Stimulated activated CD8-positive, alpha-beta memory T cell treated with anti-CD3 and anti-CD28 coated beads, Interleukin-15, amount 100 ng/mL, for 1 hour (primary cell): ENCODE results near the gene PXMP2.

Experiments used
- DNase-seq: peaks from one replicate; pipeline ENCODE4 v3.0.0-alpha.2; 2020; ENCODE audit warnings: low read depth

PXMP2 gene

GRCh38 chr12:132687211-132688164, at the start of gene PXMP2, which contains the start of gene POLE:
Gene PXMP2 (plus strand): TSS chr12:132687587. CDS start chr12:132687671, 84 bp downstream.
Gene POLE (minus strand): TSS chr12:132687342. CDS start chr12:132687315, 27 bp downstream.
- peak; percentile 89 for DNase-seq

- DNase-seq, result no peak
These were observed 49.6 kb upstream of the PXMP2 start for GRCh38 chr12:132637811-132638210.

GRCh38 chr12:132638541-132639408, 48.6 kb upstream of the PXMP2 start:
- no peak for DNase-seq

DNA sequence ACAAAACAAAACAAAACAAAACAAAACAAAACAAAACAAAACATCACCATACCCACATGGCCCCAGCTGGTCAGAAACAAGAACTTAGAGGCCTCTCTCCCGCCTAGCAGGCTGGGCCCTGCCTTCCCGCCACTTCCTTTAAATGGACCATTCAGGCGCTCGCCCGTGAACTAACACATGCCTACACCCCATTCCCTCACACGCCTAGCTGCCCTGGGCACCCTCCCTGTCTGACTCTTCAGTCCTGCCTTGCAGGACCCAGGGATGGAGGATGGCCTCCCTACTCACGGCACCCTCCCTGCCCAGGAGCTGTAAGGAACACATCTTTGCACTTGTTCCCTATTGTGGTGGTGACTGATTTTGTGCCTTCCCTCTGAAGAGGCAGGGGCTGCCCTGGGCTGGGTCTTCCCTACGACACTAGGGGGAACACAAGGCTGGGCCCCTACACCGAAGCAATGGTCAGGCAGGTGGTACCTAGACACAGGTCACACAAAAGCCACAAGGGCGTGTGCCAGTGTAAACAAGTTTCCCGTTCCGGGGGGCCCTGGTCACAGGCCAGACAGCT, 47.3 kb upstream of the PXMP2 start:
- DNase-seq, result no peak

DNA sequence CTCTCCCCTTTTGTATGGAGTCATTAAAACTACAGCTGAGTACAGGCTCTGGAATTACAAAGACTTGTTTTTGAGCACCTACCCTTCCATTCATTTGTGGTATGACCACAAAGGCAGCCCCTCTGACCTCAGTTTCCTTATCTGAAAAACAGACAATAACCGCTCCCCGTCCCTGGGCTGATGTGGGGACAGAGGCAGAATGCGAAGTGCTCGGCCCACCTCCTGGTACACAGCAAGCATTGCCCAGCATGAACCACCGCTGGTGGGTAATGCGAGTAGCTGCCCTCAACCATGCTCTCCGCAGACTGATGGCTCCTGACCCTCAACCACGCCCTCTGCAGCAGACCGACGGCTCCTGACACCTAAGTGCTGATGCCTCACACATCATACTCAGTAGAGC, 46.5 kb upstream of the PXMP2 start:
- no peak for DNase-seq

- no peak for DNase-seq
These were observed 45.4 kb upstream of the PXMP2 start for GRCh38 chr12:132641811-132642650.

- DNase-seq, result no peak
These were observed 44.2 kb upstream of the PXMP2 start for GRCh38 chr12:132642846-132643835.

DNA sequence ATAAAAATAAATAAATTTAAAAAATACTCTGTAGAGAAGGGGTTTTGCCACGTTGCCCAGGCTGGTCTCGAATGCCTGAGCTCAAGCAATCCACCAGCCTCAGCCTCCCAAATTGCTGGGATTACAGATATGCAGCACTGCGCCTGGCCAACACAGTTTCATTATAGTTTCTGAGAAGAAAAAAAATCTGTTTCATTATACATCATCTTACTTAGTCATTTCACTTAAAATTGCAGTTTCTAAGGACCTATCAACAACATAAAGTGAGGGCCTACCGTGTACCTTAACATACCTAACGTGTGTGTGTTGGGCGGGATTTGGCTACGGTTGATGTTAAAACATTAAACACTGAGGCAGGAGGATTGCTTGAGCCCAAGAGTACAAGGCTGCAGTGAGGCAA, 40.5 kb upstream of the PXMP2 start:
- DNase-seq, result no peak

DNA sequence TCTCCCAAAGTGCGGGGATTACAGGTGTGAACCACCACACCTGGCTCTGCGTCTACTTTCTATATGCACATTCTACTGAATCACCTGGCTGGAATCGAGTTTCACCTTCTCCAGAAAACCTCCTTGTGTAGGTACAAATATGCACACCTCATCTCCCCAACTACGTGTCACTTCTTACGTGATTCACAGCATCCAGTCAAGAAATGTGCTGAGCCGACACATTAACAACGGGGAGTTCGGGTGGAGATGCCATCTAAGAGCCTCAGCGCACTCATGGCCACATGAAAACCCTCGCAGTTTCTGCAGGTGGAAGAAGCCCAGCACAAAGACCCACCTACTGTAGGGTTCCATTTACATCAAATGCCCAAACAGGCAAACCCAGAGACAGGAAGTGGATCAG, 39.5 kb upstream of the PXMP2 start:
- DNase-seq, result no peak

GRCh38 chr12:132648616-132649225, 38.7 kb upstream of the PXMP2 start:
- no peak for DNase-seq

DNA sequence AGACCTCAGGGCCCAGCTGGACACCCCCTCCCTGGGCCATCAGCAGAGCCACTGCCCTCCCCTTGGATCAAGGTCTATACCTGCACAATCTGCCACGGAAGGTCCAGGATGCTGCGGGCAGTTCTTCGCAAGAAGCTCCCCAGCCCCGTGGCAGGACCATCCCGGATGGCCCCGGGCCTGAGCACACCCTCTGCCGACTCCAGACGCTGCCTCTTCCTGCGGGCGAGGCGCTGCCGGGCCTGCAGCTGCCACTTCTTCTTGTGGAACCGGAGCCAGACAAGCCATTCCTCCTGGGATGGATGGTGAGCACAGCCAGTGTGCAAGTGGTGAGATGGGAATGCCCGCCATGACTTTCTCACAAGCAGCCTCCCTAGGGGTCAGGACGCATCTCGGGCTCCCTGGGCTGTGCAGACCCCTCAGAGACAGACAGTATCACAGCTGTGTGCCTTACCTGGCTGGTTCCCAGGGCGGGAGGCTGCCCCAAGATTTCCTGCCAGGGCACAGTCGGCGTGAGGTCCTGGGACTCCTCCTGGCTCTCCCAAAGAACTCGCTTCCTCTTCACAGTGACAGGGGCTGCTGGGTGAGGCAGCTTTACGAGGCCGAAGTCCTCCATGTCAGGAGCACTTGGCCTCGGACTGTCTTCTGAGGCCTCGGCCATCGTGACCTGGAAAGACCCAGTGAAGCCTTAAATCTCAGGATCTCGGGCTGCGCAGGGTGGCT, 38.0 kb upstream of the PXMP2 start:
- DNase-seq, result no peak

GRCh38 chr12:132651444-132652100, 35.8 kb upstream of the PXMP2 start:
- DNase-seq, result no peak

GRCh38 chr12:132653567-132654290, 33.7 kb upstream of the PXMP2 start:
- no peak for DNase-seq

DNA sequence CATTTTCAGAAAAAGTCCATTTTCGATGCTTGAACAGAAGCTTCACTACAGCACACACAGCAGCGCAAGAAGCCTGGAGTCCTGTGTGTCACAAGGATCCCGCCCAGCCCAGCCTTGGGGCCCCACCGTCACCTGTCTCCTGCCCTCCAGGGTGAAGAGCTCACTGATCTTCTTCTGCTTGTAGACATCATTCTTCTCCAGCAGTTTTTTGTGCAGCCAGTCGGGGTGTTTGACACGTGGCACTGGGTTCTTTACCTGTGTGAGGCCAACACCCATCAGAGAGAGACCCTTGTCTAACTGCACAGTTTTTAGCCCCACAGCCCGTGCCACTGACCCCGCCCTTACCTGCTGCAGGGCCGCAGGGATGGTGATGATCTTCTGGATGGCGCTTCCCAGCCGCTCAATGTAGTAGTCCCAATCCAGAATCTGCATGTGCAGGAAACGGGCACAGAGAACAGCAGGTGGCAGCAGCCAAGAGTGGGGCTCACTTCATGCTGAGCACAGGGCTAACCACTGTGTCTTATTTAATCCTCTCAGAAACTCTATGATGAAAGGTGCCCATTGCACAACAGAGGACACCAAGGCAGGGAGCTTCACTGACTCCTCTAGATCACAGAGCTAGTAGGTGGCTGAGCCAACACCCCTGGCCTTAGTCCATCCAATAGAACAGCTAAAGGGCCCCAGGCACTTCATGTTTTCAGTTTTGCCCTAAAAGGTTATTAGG, 30.2 kb upstream of the PXMP2 start:
- DNase-seq, result no peak

DNA sequence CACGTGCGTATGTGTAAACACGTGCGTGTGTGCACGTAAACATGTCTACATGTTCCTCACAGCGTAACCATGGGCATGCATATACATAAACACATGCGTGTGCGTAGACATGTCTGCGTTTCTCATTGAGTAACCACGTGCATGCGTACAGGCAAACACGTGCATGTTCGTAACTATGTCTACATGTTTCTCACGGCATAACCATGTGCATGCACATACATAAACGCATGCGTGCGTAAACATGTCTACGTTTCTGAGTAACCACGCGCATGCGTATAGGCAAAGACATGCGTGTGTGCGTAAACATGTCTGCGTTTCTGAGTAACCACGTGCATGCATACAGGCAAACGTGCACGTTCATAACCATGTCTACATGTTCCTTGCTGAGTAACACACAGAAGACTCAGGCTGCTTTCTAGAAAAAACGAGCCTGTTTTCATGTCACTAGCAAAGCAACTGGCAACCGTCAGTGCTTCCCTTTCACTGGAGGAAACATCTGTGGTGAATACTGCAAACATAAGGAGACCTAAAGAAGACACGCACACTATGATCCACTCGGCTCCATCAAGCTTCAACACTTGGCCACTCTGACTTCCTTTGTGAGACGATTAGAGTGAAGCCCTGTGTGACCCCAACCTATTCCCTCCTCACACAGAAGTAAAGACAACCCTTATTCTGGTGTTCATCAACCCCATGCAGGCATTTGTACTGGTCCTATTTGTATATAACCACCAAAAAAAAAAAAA, 29.1 kb upstream of the PXMP2 start:
- no peak for DNase-seq

DNA sequence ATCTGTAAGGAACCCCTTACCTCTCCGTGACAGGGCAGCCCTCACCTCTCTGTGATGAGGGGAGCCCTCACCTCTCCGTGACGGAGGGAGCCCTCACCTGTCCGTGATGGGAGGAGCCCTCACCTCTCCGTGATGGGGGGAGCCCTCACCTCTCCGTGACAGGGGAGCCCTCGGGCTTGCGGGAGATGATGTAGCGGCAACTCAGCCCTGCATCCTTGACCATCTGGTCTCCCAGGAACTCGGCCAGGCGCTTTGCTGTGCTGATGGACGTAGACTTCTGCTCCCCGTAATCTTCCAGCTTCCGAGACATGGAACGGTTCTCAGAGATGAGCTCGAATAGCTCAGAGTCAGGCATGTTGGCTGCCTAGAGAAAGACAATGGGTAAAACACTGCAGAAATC, 28.2 kb upstream of the PXMP2 start:
- DNase-seq, result no peak
